ENCODE results near the gene C19orf73.
"Not testable (repeated sequence)": the region's sequence is repeated elsewhere in the genome, so short reads cannot be mapped to it uniquely, and the experiment has no call there.

The C19orf73 gene

GRCh38 chr19:49130325-49130724 lies 11.4 kb upstream of the C19orf73 start:
- H3K9me3 ChIP-seq (ENCODE audit: control insufficient read depth, insufficient read depth, low read depth, low read length): no peaks in the 10 kb centered on the region
- H3K36me3 ChIP-seq (ENCODE audit: control insufficient read depth, insufficient read depth, low read length): peaks cover 3% of the 10 kb centered on the region; the same call in 1 of the 2 replicates
- H3K4me1 ChIP-seq (ENCODE audit: control insufficient read depth, insufficient read depth, low read length): peaks cover 34% of the 10 kb centered on the region
- no peak overlapping the region for H3K9ac ChIP-seq (ENCODE audit: low read length)
- no peak overlapping the region for H3K4me3 ChIP-seq (ENCODE audit: low read depth, low read length)
- no peak overlapping the region for H3K27ac ChIP-seq (ENCODE audit: low read depth, low read length)
- no peaks in the 10 kb centered on the region for H3K27me3 ChIP-seq (ENCODE audit: control insufficient read depth, insufficient read depth, low read length)

DNA sequence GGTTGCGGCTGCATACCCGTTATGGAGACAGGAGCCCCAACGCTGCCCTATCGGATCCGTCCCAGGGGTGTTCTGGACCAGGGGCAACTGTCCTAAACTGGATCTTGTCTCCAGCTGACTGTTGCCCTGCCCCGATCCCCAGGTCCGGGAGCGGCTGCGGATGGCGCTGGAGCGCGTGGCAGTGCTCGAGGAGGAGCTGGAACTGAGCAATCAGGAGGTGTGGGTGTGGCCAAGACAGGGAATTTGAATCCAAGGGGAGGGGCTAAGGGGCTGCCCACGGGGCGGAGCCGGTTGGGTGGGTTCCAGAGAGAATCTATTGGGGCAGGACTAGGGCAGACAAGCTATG lies 10.3 kb upstream of the C19orf73 start:
- Histone ChIP-seq H3K9me3 (ENCODE audit: control insufficient read depth, insufficient read depth, low read depth, low read length) (no peaks in the 10 kb centered on the region), H3K36me3 (ENCODE audit: control insufficient read depth, insufficient read depth, low read length) (peaks cover 3% of the 10 kb centered on the region; the same call in 1 of the 2 replicates), H3K27ac (ENCODE audit: low read depth, low read length) (no peak overlapping the region), H3K9ac (ENCODE audit: low read length) (no peak overlapping the region), H3K27me3 (ENCODE audit: control insufficient read depth, insufficient read depth, low read length) (no peaks in the 10 kb centered on the region), H3K4me3 (ENCODE audit: low read depth, low read length) (peak overlapping the region; percentile 66), H3K4me1 (ENCODE audit: control insufficient read depth, insufficient read depth, low read length) (peaks cover 30% of the 10 kb centered on the region)

DNA sequence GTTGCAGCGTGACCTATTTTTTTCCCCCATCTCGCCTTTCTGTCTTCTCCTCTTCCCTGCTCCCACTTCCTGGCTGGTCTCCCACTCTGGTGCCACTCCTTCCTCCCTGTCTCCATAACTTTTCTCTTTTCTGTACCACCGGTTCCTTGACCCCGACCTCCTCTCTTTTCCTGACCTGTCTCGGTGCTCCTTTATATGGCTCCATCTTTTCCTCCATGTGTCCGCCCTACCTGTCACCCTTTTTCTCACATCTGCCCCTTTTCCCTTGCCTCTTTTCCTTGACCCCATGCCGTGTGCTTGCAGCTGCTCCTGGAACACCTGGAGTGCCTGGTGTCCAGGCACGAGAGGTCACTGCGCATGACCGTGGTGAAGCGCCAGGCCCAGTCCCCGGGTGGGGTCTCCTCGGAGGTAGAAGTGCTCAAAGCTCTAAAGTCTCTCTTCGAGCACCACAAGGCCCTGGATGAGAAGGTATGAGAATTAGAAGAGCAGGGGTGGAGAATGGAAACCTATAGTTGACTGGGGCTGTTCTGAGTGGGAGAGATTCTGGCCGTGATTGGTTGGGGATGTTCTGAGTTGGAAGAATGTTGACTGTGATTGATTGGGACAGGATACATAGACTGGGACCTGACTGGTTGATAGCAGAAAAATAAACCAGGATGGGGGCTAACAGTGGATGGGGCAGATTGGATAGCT lies 9.7 kb upstream of the C19orf73 start:
- H3K27me3 ChIP-seq (ENCODE audit: control insufficient read depth, insufficient read depth, low read length): no peaks in the 10 kb centered on the region
- no peaks in the 10 kb centered on the region for H3K9me3 ChIP-seq (ENCODE audit: control insufficient read depth, insufficient read depth, low read depth, low read length)
- H3K4me3 ChIP-seq (ENCODE audit: low read depth, low read length): peak overlapping the region; percentile 66
- H3K4me1 ChIP-seq (ENCODE audit: control insufficient read depth, insufficient read depth, low read length): peaks cover 26% of the 10 kb centered on the region
- H3K27ac ChIP-seq (ENCODE audit: low read depth, low read length): no peak overlapping the region
- H3K36me3 ChIP-seq (ENCODE audit: control insufficient read depth, insufficient read depth, low read length): peaks cover 3% of the 10 kb centered on the region; the same call in 1 of the 2 replicates
- H3K9ac ChIP-seq (ENCODE audit: low read length): peak overlapping the region; percentile 40

DNA sequence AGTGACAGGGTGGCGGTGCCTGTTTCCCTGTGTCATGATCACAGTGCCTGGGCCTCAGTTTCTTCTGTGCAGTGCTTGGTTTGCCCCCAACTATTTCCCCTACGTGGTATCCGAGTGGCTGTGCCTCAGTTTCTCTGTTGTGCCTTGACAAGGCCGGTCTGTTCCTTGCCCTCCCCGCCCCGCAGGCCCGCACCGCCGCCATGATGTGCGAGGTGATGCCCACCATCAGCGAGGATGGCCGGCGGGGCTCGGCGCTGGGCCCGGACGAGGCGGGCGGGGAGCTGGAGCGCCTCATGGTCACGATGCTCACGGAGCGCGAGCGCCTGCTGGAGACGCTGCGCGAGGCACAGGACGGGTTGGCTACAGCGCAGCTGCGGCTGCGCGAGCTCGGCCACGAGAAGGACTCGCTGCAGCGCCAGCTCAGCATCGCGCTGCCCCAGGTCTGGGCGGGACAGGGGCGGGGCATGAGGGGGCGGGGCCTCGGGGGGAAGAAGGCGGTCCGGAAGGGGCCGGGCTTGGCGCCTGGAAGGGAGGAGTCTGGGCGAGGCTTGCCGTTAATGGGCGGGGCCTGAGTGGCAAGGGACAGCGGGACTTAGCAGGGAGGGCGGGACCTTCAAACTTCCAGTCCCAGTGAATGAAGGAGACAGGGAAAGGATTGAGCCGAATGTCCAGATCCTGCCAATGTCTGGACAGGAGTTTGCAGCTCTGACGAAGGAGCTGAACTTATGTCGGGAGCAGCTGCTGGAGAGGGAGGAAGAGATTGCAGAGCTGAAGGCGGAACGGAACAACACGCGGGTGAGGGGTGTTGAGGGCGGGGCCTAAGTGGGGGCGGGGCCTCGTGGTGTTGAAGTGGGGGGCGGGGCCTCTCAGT lies 9.0 kb upstream of the C19orf73 start:
- Histone ChIP-seq H3K27ac (ENCODE audit: low read depth, low read length) (no peak overlapping the region), H3K4me3 (ENCODE audit: low read depth, low read length) (peak overlapping the region; percentile 66)

DNA sequence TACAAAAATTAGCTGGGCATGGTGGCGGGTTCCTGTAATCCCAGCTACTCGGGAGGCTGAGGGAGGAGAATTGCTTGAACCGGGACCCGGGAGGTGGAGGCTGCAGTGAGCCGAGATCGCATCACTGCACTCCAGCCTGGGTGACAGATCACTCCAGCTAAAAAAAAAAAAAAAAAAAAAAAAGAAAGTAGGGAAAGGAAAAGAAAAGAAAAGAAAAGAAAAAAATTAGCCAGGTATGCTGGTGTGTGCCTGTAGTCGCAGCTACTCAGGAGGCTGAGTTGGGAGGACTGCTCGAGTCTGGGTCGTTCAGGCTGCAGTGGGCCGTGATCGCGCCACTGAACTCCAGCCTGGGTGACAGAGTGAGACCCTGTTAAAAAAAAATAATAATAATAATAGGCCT lies 8.3 kb upstream of the C19orf73 start:
- not testable (repeated sequence) for H3K27ac ChIP-seq (ENCODE audit: low read depth, low read length); H3K27me3 ChIP-seq (ENCODE audit: control insufficient read depth, insufficient read depth, low read length); H3K9me3 ChIP-seq (ENCODE audit: control insufficient read depth, insufficient read depth, low read depth, low read length); H3K9ac ChIP-seq (ENCODE audit: low read length); H3K36me3 ChIP-seq (ENCODE audit: control insufficient read depth, insufficient read depth, low read length)
- Histone ChIP-seq H3K4me1 (ENCODE audit: control insufficient read depth, insufficient read depth, low read length) (peaks cover 20% of the 10 kb centered on the region), H3K4me3 (ENCODE audit: low read depth, low read length) (peak overlapping the region; percentile 55; the same call in 1 of the 2 replicates)

More for the DNA sequence above, 9.0 kb upstream of the C19orf73 start:
- Histone ChIP-seq H3K9ac (ENCODE audit: low read length) (peak overlapping the region; percentile 3), H3K9me3 (ENCODE audit: control insufficient read depth, insufficient read depth, low read depth, low read length) (no peaks in the 10 kb centered on the region), H3K36me3 (ENCODE audit: control insufficient read depth, insufficient read depth, low read length) (peaks cover 3% of the 10 kb centered on the region; the same call in 1 of the 2 replicates), H3K27me3 (ENCODE audit: control insufficient read depth, insufficient read depth, low read length) (no peaks in the 10 kb centered on the region), H3K4me1 (ENCODE audit: control insufficient read depth, insufficient read depth, low read length) (peaks cover 26% of the 10 kb centered on the region)

GRCh38 chr19:49126575-49126974 lies 7.6 kb upstream of the C19orf73 start:
- Histone ChIP-seq H3K27me3 (ENCODE audit: control insufficient read depth, insufficient read depth, low read length) (peaks cover 7% of the 10 kb centered on the region; the same call in 1 of the 2 replicates), H3K4me1 (ENCODE audit: control insufficient read depth, insufficient read depth, low read length) (peaks cover 20% of the 10 kb centered on the region), H3K9me3 (ENCODE audit: control insufficient read depth, insufficient read depth, low read depth, low read length) (no peaks in the 10 kb centered on the region), H3K9ac (ENCODE audit: low read length) (no peak overlapping the region), H3K36me3 (ENCODE audit: control insufficient read depth, insufficient read depth, low read length) (peaks cover 3% of the 10 kb centered on the region; the same call in 1 of the 2 replicates), H3K27ac (ENCODE audit: low read depth, low read length) (no peak overlapping the region), H3K4me3 (ENCODE audit: low read depth, low read length) (no peak overlapping the region)

- Histone ChIP-seq H3K27me3 (ENCODE audit: control insufficient read depth, insufficient read depth, low read length) (peaks cover 18% of the 10 kb centered on the region), H3K27ac (ENCODE audit: low read depth, low read length) (no peak overlapping the region), H3K4me1 (ENCODE audit: control insufficient read depth, insufficient read depth, low read length) (peaks cover 23% of the 10 kb centered on the region), H3K4me3 (ENCODE audit: low read depth, low read length) (peak overlapping the region; percentile 48; the same call in 1 of the 2 replicates), H3K36me3 (ENCODE audit: control insufficient read depth, insufficient read depth, low read length) (no peaks in the 10 kb centered on the region), H3K9me3 (ENCODE audit: control insufficient read depth, insufficient read depth, low read depth, low read length) (no peaks in the 10 kb centered on the region), H3K9ac (ENCODE audit: low read length) (no peak overlapping the region)
These were observed 6.2 kb upstream of the C19orf73 start for GRCh38 chr19:49125025-49125731.

- H3K27ac ChIP-seq (ENCODE audit: low read depth, low read length); H3K36me3 ChIP-seq (ENCODE audit: control insufficient read depth, insufficient read depth, low read length); H3K4me3 ChIP-seq (ENCODE audit: low read depth, low read length); H3K9me3 ChIP-seq (ENCODE audit: control insufficient read depth, insufficient read depth, low read depth, low read length); H3K9ac ChIP-seq (ENCODE audit: low read length): not testable (repeated sequence)
- Histone ChIP-seq H3K4me1 (ENCODE audit: control insufficient read depth, insufficient read depth, low read length) (peaks cover 14% of the 10 kb centered on the region; the same call in 1 of the 2 replicates), H3K27me3 (ENCODE audit: control insufficient read depth, insufficient read depth, low read length) (peaks cover 26% of the 10 kb centered on the region)
These were observed 4.3 kb upstream of the C19orf73 start for GRCh38 chr19:49123285-49123684.

GRCh38 chr19:49121841-49122240 lies 2.9 kb upstream of the C19orf73 start:
- Histone ChIP-seq H3K4me1 (ENCODE audit: control insufficient read depth, insufficient read depth, low read length) (peaks cover 19% of the 10 kb centered on the region; the same call in 1 of the 2 replicates), H3K27me3 (ENCODE audit: control insufficient read depth, insufficient read depth, low read length) (peaks cover 26% of the 10 kb centered on the region)
- not testable (repeated sequence) for H3K9me3 ChIP-seq (ENCODE audit: control insufficient read depth, insufficient read depth, low read depth, low read length); H3K27ac ChIP-seq (ENCODE audit: low read depth, low read length); H3K9ac ChIP-seq (ENCODE audit: low read length); H3K4me3 ChIP-seq (ENCODE audit: low read depth, low read length); H3K36me3 ChIP-seq (ENCODE audit: control insufficient read depth, insufficient read depth, low read length)

GRCh38 chr19:49120868-49121267 lies 1.9 kb upstream of the C19orf73 start:
- Histone ChIP-seq H3K9me3 (ENCODE audit: control insufficient read depth, insufficient read depth, low read depth, low read length) (no peaks in the 10 kb centered on the region), H3K27me3 (ENCODE audit: control insufficient read depth, insufficient read depth, low read length) (peaks cover 26% of the 10 kb centered on the region), H3K36me3 (ENCODE audit: control insufficient read depth, insufficient read depth, low read length) (no peaks in the 10 kb centered on the region), H3K4me1 (ENCODE audit: control insufficient read depth, insufficient read depth, low read length) (peaks cover 19% of the 10 kb centered on the region; the same call in 1 of the 2 replicates), H3K4me3 (ENCODE audit: low read depth, low read length) (no peak overlapping the region), H3K27ac (ENCODE audit: low read depth, low read length) (no peak overlapping the region), H3K9ac (ENCODE audit: low read length) (no peak overlapping the region)
